HepG2 (cell line): ENCODE data around the gene NR5A2. TPM values are rescaled to one million over a fixed set of nuclear protein-coding genes. Genes with fewer than 3 reads are reported as not detected.

Source experiments
- HNRNPK ChIP-seq: fragments of 200-400 bp; formaldehyde crosslinking; IDR thresholded peaks from 2 replicates; pipeline ENCODE4 v1.6.1; 2018; ENCODE audit warnings: low read length, low read depth, moderate library complexity, mild to moderate bottlenecking; ENCODE audit not compliant: poor library complexity, severe bottlenecking
- HOXA7 ChIP-seq: sonication (generic); formaldehyde crosslinking; IDR thresholded peaks from 2 replicates; pipeline ENCODE4 v1.8.1; 2022; ENCODE audit warnings: mild to moderate bottlenecking, missing genetic modification reagents, moderate library complexity
- KLF13 ChIP-seq: sonication (generic); formaldehyde crosslinking; IDR thresholded peaks from 2 replicates; pipeline ENCODE4 v1.4.0; 2020; ENCODE audit warnings: mild to moderate bottlenecking, missing genetic modification reagents
- RERE ChIP-seq: IDR thresholded peaks from 2 replicates; pipeline ENCODE4 v1.6.1; 2016; ENCODE audit warnings: low read depth, missing genetic modification reagents, missing compliant biosample characterization
- ZBTB25 ChIP-seq: IDR thresholded peaks from 2 replicates; pipeline ENCODE4 v1.6.1; 2018; ENCODE audit warnings: missing genetic modification reagents
- ZFP1 ChIP-seq: IDR thresholded peaks from 2 replicates; pipeline ENCODE4 v1.6.1; 2016
- ZNF207 ChIP-seq: fragments of 450-650 bp; IDR thresholded peaks from 2 replicates; pipeline ENCODE4 v1.6.1; 2016; ENCODE audit warnings: antibody characterized with exemption, borderline replicate concordance
- ZNF468 ChIP-seq: sonication (generic); formaldehyde crosslinking; IDR thresholded peaks from 2 replicates; pipeline ENCODE4 v1.8.0; 2022; ENCODE audit warnings: mild to moderate bottlenecking, moderate library complexity, missing genetic modification reagents
- ZNF512 ChIP-seq: sonication (generic); formaldehyde crosslinking; IDR thresholded peaks from 2 replicates; pipeline ENCODE4 v1.4.0; 2020; ENCODE audit warnings: mild to moderate bottlenecking, missing genetic modification reagents
- polyA plus RNA-seq, 8 experiments: library from polyadenylated mRNA; depleted of rRNA in 3 of 8; stranded (reverse) in 7 of 8; unstranded in 1 of 8; fragments of >200 nt; fragmentation: Illumina TruSeq in 4 of 8; extraction: Trizol in 4 of 8; gene quantifications; 2 replicates each; pipeline versions ENCODE4 v1.2.1 to v1.2.3, GENCODE V29; 2011 to 2016; ENCODE audit warnings: low read depth in 4 of 8, missing spikeins in 1 of 8, mixed read lengths in 1 of 8; ENCODE audit not compliant: insufficient read depth in 1 of 8
- total RNA-seq, 5 experiments: library from RNA; depleted of rRNA; stranded (reverse); fragments of >200 nt; fragmentation: Illumina TruSeq; extraction: Trizol; gene quantifications; 2 replicates each; pipeline ENCODE4 v1.2.3, GENCODE V29; 2016; ENCODE audit warnings: low read depth in 1 of 5
- TF ChIP-seq, protein P1 (sequence below): sonication (generic); formaldehyde crosslinking; IDR thresholded peaks from 2 replicates; pipeline ENCODE4 v1.4.0; 2020; ENCODE audit warnings: missing genetic modification reagents, borderline replicate concordance

The NR5A2 gene
- total and polyA plus RNA-seq, 2 of the 13 experiments (the other 11 are each of a cell fraction or from before 2014, with no cell fraction given) = 0.24 to 2.8 TPM

DNA sequence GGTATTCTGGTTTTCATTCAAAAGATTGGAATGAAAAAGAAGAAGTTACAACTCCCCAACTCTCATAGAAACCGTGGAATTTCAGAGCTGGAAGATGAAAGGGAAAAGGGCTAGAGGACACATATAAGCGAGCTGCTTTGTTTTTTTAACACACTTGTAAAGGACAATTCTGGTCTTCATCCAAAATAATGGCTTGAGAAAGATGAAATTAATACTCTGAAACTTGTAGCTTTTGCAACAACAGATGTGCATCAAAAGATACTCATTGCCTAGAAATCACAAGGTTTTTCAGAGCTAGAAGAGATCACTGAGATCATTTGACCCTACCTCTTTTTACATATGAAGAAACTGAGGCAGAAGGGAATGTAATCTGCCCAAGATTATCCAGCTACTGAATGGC is 25.6 kb downstream of the NR5A2 start (continued):
- TF ChIP-seq RERE (CRISPR knock-in tag) (no peak), ZFP1 (no peak), ZNF468 (CRISPR knock-in tag) (no peak), HNRNPK (no peak), HOXA7 (no peak), ZBTB25 (CRISPR knock-in tag) (no peak), ZNF512 (no peak), KLF13 (CRISPR knock-in tag) (no peak), ZNF207 (no peak)
- TF ChIP-seq, protein P1, sequence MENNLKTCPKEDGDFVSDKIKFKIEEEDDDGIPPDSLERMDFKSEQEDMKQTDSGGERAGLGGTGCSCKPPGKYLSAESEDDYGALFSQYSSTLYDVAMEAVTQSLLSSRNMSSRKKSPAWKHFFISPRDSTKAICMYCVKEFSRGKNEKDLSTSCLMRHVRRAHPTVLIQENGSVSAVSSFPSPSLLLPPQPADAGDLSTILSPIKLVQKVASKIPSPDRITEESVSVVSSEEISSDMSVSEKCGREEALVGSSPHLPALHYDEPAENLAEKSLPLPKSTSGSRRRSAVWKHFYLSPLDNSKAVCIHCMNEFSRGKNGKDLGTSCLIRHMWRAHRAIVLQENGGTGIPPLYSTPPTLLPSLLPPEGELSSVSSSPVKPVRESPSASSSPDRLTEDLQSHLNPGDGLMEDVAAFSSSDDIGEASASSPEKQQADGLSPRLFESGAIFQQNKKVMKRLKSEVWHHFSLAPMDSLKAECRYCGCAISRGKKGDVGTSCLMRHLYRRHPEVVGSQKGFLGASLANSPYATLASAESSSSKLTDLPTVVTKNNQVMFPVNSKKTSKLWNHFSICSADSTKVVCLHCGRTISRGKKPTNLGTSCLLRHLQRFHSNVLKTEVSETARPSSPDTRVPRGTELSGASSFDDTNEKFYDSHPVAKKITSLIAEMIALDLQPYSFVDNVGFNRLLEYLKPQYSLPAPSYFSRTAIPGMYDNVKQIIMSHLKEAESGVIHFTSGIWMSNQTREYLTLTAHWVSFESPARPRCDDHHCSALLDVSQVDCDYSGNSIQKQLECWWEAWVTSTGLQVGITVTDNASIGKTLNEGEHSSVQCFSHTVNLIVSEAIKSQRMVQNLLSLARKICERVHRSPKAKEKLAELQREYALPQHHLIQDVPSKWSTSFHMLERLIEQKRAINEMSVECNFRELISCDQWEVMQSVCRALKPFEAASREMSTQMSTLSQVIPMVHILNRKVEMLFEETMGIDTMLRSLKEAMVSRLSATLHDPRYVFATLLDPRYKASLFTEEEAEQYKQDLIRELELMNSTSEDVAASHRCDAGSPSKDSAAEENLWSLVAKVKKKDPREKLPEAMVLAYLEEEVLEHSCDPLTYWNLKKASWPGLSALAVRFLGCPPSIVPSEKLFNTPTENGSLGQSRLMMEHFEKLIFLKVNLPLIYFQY (CRISPR knock-in tag) = no peak
